GM18861 (cell line): ENCODE measurements around the gene GPR52.

Experiments used
- ATAC-seq: cut with Tn5 transposase; IDR thresholded peaks from one replicate; pipeline ENCODE4 v1.9.1; 2021; ENCODE audit not compliant: unreplicated experiment

Gene GPR52

DNA sequence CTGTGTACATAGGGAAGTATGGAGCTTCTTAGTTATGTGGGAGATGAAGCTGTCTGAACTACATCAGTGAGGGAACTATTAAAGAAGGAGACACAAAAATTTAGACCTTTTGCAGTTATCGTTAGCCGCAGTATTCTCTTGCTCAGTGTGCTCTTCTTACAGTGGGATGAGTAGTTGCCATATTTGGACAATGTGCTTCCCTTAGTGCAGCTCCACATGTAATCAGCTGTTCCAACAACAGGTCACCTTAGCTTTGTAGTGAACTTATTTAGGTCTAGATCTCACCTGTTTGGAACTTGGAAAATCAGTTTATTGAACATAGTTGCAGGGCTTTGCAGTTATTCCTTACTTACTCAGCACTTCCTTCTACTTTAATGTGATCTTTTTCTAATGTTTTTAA is 18.1 kb downstream of the GPR52 start:
- ATAC-seq, result no peak

DNA sequence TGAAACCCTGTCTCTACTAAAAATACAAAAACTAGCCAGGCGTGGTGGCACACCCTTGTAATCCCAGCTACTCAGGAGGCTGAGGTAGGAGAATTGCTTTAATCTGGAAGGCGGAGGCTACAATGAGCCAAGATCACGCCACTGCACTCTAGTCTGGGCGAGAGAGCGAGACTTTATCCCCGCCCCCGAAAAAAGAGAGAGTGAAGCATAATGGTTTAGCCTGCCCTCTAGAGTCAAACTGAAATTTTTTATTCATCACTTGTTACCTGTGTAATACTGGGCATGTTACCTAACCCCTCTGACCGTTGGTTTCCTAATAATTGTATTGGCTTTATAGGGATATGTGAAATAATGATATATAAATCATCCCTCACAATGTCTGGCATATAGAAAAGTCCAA is 18.8 kb downstream of the GPR52 start:
- no peak for ATAC-seq

DNA sequence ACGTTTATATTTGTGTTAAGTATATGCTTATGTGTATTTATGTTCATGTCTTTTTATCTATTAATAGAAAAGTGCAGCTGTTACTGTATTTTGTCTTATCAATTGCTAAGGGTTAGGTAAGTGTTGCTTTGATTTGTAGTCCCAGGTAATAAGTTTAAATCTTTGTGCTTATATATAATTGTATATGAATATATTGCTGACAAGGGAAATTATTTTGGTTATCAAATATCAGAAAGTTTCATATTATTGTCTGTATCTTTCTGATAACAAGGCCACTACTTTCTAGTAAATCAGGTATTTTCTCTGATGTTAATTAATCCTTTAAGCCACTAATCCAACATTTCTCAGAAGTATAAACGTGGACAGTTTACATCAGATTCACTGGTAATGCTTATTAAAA is 21.3 kb downstream of the GPR52 start:
- ATAC-seq, result no peak

DNA sequence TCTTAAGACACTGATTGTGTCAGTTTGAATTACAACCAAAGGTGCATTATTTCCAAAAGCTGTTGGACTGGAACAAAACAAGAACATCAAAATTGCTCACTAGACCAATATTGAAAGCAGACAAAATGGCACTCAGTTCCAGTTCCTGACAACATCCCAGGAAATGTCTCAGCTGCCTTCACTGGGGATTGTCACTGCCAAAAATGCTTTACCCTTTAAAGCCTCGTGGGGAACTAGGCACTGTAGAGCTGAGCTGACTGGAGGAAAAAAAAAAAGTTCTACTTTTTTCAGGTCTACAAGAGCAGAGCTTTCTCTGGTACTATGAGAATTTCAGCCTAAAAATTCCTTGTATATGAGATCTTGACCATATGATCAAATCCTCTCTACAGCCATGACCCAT is 21.9 kb downstream of the GPR52 start:
- ATAC-seq, result no peak

DNA sequence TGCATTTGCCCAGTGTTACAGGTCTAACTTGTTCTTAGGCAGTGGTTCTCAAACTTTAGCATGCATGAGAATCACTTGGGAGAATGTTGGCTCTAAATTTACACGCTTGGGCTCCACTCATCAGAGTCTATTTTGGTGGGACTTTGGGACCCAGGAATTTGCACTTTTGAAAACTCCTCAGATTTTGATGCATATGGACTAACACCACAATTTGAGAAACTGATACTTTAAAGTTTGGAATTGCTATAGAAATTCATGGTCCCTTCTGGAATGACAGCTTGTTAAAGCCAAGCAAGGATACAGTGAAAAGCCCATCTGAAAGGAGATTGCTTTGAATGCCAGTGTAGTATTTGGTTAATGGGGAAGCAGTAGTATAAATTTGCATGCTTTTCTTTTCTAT is 31.5 kb downstream of the GPR52 start:
- ATAC-seq, result no peak

DNA sequence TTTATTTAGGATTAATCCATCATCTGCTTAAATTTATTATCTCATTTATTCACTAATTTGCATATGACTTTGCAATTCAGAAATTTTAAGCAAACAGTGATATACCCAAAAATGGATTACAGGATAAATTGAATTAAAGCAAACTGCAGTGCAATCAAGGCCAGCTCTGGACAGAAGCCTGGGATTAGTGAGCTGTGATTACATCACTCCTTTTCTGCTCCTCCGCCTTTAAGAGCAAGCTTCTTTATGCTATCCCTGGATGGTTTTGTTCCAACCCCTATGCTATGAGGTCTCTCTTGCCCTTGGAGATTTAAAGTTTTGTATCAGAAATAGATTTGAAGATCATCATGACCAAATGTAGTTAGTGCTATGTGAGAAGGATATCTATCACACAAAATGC is 32.6 kb downstream of the GPR52 start:
- ATAC-seq, result no peak

DNA sequence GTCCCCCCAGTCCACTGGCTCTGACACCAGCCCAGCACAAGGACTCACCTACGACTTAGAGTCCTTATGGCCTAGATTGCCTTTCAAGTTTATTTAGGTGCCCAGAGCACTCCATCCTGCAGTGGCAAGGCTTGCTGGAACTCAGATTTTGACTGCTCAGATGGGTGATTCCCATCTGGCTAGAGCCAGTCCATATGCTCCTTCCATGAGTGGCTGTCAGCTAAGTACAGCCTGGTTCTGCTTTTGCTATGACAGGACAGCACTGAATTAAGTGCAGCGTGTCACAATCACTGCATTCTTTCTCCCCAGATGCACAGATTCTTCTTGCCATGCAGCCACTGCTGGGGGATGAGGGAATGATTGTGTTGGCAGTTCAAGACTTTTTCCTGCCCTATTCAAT is 43.8 kb downstream of the GPR52 start:
- no peak for ATAC-seq

DNA sequence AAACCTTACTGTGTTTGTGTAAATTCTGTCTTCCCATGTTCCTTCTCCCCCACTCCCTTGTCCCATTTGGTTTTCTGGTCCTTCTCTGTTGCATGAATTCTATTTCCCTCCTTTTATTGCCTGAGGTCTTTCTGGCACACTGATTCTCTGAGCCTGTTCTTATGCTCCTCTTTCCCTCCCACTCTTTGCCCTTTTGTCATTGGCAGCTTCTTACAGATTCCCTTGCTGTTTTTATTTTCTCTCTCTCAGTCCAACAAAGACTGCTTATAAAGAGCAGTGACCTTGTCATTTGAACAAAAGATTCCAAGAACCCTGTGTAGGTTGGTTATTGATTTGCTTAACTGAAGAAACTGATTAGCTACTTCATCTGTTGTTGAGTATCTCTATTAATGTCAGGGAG is 49.7 kb downstream of the GPR52 start:
- no peak for ATAC-seq
